HL-60 (cell line): Measurements from ENCODE around the gene VWA2.

Source experiments
- DNase-seq, 2 experiments: peaks; one replicate each; pipeline ENCODE4 v3.0.0-alpha.2; 2010 to 2020; ENCODE audit warnings: low read depth in 1 of 2, low spot score in 1 of 2
- H3K27ac ChIP-seq: fragments of 250-450 bp; sonication (Bioruptor Pico); replicated peaks from 2 replicates; pipeline ENCODE4 v1.5.1; 2020; ENCODE audit warnings: mild to moderate bottlenecking, moderate library complexity
- H3K27me3 ChIP-seq: fragments of 250-450 bp; sonication (Bioruptor Pico); 2 replicates; pipeline ENCODE4 v1.5.1; 2021; ENCODE audit warnings: mild to moderate bottlenecking, moderate library complexity; ENCODE audit not compliant: insufficient read depth, poor library complexity, severe bottlenecking
- H3K4me3 ChIP-seq: replicated peaks from 2 replicates; pipeline ENCODE4 v1.5.1; 2011; ENCODE audit warnings: mild to moderate bottlenecking, control low read depth, low read length; ENCODE audit not compliant: insufficient read depth
- GABPA ChIP-seq: IDR thresholded peaks from 2 replicates; pipeline ENCODE4 v1.6.1; 2012; ENCODE audit warnings: low read depth
- POLR2AphosphoS5 ChIP-seq: IDR thresholded peaks from 2 replicates; pipeline ENCODE4 v1.6.1; 2012; ENCODE audit warnings: low read depth
- SPI1 ChIP-seq: IDR thresholded peaks from 2 replicates; pipeline ENCODE4 v1.6.1; 2012; ENCODE audit warnings: low read depth, mild to moderate bottlenecking, borderline replicate concordance
- TF ChIP-seq, protein P1 (sequence below): IDR thresholded peaks from one replicate; pipeline ENCODE4 v1.5.1; 2011; ENCODE audit warnings: low read length, control low read depth, inconsistent platforms; ENCODE audit not compliant: insufficient read depth
- TF ChIP-seq, protein P2 (sequence below): IDR thresholded peaks from 2 replicates; pipeline ENCODE4 v1.6.1; 2012; ENCODE audit warnings: low read depth; ENCODE audit not compliant: insufficient replicate concordance

Gene VWA2

DNA sequence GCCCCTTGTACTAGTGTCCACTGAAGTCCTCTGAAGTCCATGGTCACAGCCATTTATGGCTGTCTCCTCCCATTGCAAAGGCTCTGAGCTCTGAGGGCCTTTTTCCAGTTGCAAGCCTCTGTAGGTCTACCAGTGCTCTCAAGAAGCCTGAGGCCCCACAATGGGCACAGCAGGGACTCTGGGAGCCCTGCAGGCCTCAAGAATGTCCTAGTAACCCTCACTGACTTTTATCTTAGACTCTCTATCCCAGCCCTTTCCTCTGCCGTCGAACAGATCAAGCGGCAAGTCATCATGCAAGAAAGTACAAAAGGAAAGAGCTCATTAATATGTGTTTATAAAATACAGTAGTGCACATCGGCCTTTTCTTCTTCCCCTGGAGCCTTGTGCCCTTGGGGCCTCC, 23.4 kb downstream of the VWA2 start:
- H3K27ac ChIP-seq: no peak overlapping the region
- TF ChIP-seq, protein P1, sequence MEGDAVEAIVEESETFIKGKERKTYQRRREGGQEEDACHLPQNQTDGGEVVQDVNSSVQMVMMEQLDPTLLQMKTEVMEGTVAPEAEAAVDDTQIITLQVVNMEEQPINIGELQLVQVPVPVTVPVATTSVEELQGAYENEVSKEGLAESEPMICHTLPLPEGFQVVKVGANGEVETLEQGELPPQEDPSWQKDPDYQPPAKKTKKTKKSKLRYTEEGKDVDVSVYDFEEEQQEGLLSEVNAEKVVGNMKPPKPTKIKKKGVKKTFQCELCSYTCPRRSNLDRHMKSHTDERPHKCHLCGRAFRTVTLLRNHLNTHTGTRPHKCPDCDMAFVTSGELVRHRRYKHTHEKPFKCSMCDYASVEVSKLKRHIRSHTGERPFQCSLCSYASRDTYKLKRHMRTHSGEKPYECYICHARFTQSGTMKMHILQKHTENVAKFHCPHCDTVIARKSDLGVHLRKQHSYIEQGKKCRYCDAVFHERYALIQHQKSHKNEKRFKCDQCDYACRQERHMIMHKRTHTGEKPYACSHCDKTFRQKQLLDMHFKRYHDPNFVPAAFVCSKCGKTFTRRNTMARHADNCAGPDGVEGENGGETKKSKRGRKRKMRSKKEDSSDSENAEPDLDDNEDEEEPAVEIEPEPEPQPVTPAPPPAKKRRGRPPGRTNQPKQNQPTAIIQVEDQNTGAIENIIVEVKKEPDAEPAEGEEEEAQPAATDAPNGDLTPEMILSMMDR: no peak
- TF ChIP-seq SPI1 (no peak), GABPA (no peak), POLR2AphosphoS5 (no peak)
- TF ChIP-seq, protein P2, sequence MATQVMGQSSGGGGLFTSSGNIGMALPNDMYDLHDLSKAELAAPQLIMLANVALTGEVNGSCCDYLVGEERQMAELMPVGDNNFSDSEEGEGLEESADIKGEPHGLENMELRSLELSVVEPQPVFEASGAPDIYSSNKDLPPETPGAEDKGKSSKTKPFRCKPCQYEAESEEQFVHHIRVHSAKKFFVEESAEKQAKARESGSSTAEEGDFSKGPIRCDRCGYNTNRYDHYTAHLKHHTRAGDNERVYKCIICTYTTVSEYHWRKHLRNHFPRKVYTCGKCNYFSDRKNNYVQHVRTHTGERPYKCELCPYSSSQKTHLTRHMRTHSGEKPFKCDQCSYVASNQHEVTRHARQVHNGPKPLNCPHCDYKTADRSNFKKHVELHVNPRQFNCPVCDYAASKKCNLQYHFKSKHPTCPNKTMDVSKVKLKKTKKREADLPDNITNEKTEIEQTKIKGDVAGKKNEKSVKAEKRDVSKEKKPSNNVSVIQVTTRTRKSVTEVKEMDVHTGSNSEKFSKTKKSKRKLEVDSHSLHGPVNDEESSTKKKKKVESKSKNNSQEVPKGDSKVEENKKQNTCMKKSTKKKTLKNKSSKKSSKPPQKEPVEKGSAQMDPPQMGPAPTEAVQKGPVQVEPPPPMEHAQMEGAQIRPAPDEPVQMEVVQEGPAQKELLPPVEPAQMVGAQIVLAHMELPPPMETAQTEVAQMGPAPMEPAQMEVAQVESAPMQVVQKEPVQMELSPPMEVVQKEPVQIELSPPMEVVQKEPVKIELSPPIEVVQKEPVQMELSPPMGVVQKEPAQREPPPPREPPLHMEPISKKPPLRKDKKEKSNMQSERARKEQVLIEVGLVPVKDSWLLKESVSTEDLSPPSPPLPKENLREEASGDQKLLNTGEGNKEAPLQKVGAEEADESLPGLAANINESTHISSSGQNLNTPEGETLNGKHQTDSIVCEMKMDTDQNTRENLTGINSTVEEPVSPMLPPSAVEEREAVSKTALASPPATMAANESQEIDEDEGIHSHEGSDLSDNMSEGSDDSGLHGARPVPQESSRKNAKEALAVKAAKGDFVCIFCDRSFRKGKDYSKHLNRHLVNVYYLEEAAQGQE: no peak
- no peak for DNase-seq

DNA sequence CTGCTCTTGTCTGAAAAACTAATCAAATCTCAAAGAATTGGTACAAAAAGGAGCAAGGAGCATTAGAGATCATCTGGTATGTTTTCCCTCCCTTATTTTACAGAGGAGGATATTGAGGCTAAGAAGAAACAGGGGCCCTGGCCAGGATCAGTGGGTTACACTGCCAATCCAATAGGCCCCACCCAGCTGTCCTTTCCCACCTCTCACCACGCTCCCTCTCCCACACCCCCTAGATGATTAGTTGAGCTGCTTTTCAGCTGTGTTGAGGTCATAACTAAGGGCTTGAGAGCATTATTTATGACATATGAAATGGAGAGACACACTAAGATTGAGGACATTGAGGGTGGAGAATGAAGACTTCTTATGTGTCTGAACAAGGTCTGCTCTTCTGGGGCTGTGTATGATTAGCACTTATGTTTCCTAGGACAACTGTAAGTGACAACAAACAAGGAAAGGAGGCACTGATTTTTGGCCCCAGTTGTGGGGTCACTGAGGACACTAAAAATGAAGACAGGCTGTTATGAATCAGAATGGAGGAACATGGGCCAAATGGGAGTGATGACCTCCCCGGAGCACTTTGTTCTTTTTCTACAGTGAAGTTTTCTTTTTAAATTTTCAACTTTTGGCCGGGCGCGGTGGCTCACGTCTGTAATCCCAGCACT, 26.5 kb downstream of the VWA2 start:
- DNase-seq: no peak
- TF ChIP-seq, protein P1: no peak
- TF ChIP-seq POLR2AphosphoS5: no peak
- no peak for TF ChIP-seq GABPA
- no peak for TF ChIP-seq SPI1
- TF ChIP-seq, protein P2: no peak
- Histone ChIP-seq H3K4me3 (no peak overlapping the region), H3K27me3 (no peaks in the 10 kb centered on the region), H3K27ac (no peak overlapping the region)

More for the DNA sequence above, 23.4 kb downstream of the VWA2 start:
- no peaks in the 10 kb centered on the region for H3K27me3 ChIP-seq
- no peak overlapping the region for H3K4me3 ChIP-seq

DNA sequence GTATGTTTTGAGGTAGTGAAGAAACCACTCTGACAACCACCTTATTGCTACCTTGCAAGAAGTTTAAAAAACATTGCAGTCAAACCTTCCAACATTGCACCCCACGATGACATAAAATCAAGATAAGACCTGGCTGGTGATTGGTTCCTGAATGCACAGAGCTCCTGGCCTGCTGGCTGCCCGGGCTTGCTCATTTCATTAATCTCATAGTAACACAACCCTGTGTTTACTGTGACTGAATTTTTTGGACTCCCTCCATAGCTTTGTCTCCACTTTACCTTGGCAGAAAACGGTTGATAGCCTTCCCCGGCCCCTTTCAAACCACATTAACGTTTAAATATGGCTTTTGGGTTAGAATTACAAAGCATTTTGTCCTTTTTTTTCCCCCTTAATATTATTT, 27.5 kb downstream of the VWA2 start:
- Histone ChIP-seq H3K27me3 (no peaks in the 10 kb centered on the region), H3K27ac (no peak overlapping the region), H3K4me3 (no peak overlapping the region)
- TF ChIP-seq, protein P1: no peak
- TF ChIP-seq, protein P2: no peak
- TF ChIP-seq GABPA (no peak), SPI1 (no peak), POLR2AphosphoS5 (no peak)
- no peak for DNase-seq
